GM12874 (cell line): Measurements from ENCODE around the gene NUAK1.

Source experiments
- CTCF ChIP-seq: IDR thresholded peaks from 2 replicates; pipeline ENCODE4 v1.5.1; 2011; ENCODE audit warnings: low read depth, mild to moderate bottlenecking, control low read depth, low read length, moderate library complexity; ENCODE audit not compliant: insufficient read depth

The NUAK1 gene

GRCh38 chr12:106133136-106134087 lies 5.3 kb downstream of the NUAK1 start:
- TF ChIP-seq CTCF = no peak

GRCh38 chr12:106132175-106133135 lies 6.3 kb downstream of the NUAK1 start:
- no peak for TF ChIP-seq CTCF

GRCh38 chr12:106131676-106132075 lies 7.1 kb downstream of the NUAK1 start:
- TF ChIP-seq CTCF = no peak

- TF ChIP-seq CTCF = no peak
These were observed 8.2 kb downstream of the NUAK1 start for GRCh38 chr12:106130474-106131113.

GRCh38 chr12:106128585-106129328 lies 10.0 kb downstream of the NUAK1 start:
- TF ChIP-seq CTCF = no peak

- TF ChIP-seq CTCF = no peak
These were observed 11.2 kb downstream of the NUAK1 start for GRCh38 chr12:106127338-106128126.
